ENCODE results near the gene RIC8A.

DNA sequence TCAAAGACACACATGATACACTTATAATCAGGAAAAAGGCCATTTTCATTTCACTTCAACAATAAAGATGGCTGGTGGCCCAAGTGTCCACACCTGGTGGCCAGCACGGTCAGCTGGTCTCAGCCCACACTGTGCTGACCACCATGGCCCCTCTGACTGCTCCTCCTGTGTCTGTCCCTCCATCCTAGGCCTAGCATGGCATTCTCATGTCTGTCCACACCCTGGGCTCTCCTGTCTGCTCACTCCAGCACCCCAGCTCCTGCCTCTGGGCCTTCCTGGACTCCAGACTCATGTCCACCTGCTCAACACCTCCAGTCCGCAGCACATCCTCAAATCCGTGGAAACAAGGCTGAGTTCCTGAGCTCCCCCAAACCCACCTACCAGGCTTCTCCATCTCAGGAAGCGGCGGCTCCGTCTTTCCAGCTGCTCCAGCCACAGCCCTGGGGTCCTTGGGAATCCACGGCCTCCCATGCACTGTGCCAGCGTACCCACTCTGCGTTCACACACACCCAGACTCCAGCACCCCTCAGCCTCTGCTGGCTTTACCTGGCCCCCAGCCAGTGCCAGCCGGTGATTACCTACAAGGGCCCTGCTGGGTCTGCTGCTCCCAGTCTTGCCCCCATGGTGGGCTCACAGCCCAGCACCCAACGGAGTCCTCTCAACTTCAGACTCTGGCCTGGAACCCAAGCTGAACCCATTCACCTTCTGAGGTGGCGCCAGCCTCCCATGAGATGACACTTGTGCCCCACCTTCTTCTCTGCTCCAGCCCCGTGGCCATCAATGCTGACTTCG is 14.7 kb downstream of the RIC8A start:
- TF ChIP-seq, protein P1, sequence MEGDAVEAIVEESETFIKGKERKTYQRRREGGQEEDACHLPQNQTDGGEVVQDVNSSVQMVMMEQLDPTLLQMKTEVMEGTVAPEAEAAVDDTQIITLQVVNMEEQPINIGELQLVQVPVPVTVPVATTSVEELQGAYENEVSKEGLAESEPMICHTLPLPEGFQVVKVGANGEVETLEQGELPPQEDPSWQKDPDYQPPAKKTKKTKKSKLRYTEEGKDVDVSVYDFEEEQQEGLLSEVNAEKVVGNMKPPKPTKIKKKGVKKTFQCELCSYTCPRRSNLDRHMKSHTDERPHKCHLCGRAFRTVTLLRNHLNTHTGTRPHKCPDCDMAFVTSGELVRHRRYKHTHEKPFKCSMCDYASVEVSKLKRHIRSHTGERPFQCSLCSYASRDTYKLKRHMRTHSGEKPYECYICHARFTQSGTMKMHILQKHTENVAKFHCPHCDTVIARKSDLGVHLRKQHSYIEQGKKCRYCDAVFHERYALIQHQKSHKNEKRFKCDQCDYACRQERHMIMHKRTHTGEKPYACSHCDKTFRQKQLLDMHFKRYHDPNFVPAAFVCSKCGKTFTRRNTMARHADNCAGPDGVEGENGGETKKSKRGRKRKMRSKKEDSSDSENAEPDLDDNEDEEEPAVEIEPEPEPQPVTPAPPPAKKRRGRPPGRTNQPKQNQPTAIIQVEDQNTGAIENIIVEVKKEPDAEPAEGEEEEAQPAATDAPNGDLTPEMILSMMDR (IDR thresholded peaks at IDR 0.05) = no peak
- no peak for TF ChIP-seq POLR2A (IDR thresholded peaks at IDR 0.05)
